IMR-90 (cell line): ENCODE measurements around the gene CACNA2D3.

Source experiments
- CEBPB ChIP-seq: IDR thresholded peaks from 2 replicates; pipeline ENCODE4 v1.6.1; 2012; ENCODE audit warnings: low read depth, low read length, improper control_type of control experiment
- CTCF ChIP-seq: conservative IDR thresholded peaks from 2 replicates; pipeline ENCODE4 v1.5.1; 2012; ENCODE audit warnings: mild to moderate bottlenecking, low read depth, low read length, improper control_type of control experiment
- MXI1 ChIP-seq: IDR thresholded peaks from 2 replicates; pipeline ENCODE4 v1.6.1; 2012; ENCODE audit warnings: low read depth, mild to moderate bottlenecking, low read length, moderate library complexity, borderline replicate concordance
- POLR2A ChIP-seq: IDR thresholded peaks from 2 replicates; pipeline ENCODE4 v1.6.1; 2012; ENCODE audit warnings: mild to moderate bottlenecking, low read depth, low read length
- SMC3 ChIP-seq: fragments of 150-350 bp; IDR thresholded peaks from 2 replicates; pipeline ENCODE4 v1.6.1; 2016; ENCODE audit warnings: low read depth, mild to moderate bottlenecking, antibody characterized with exemption, low read length, moderate library complexity
- USF2 ChIP-seq: fragments of 150-350 bp; IDR thresholded peaks from 2 replicates; pipeline ENCODE4 v1.6.1; 2017; ENCODE audit warnings: mild to moderate bottlenecking, antibody characterized with exemption, low read length, low read depth

GRCh38 chr3:54366839-54367238, 244.5 kb downstream of the CACNA2D3 start:
- TF ChIP-seq CTCF, result no peak
- no peak for TF ChIP-seq SMC3
- TF ChIP-seq POLR2A, result no peak
- no peak for TF ChIP-seq USF2
- no peak for TF ChIP-seq CEBPB
- TF ChIP-seq MXI1, result no peak
